Large intestine (tissue), 3 donors: ENCODE measurements around the gene YWHAH. TPM values are rescaled to one million over a fixed set of nuclear protein-coding genes. Genes with fewer than 3 reads are reported as not detected.

Experiments used
- DNase-seq, 2 donors: peaks; one replicate each; pipeline versions ENCODE4 v3.0.0 to v3.0.0-alpha.2; 2013
- H3K27ac ChIP-seq: one replicate; pipeline ENCODE4 v1.5.1; 2013; ENCODE audit warnings: low read length
- H3K27me3 ChIP-seq: 2 replicates; pipeline ENCODE4 v1.6.1; 2013; ENCODE audit warnings: low read length; ENCODE audit not compliant: control insufficient read depth, insufficient read depth
- H3K36me3 ChIP-seq: 2 replicates; pipeline ENCODE4 v1.6.1; 2013; ENCODE audit warnings: low read length; ENCODE audit not compliant: control insufficient read depth, insufficient read depth
- H3K4me1 ChIP-seq: one replicate; pipeline ENCODE4 v1.6.1; 2013; ENCODE audit warnings: low read length; ENCODE audit not compliant: control insufficient read depth, insufficient read depth
- H3K4me3 ChIP-seq: one replicate; pipeline ENCODE4 v1.5.1; 2013; ENCODE audit warnings: low read length
- H3K9me3 ChIP-seq: one replicate; pipeline ENCODE4 v1.6.1; 2013; ENCODE audit warnings: mild to moderate bottlenecking, low read depth, low read length, moderate library complexity; ENCODE audit not compliant: control insufficient read depth
- WGBS: methylation state at CpG from one replicate; pipeline ENCODE4 v1.1.5; 2013; ENCODE audit warnings: low lambda C conversion rate; ENCODE audit not compliant: insufficient coverage; 5-methylcytosine and 5-hydroxymethylcytosine counted together
- polyA plus RNA-seq: library from polyadenylated mRNA; unstranded; fragments of 120-200 nt; gene quantifications from one replicate; pipeline ENCODE4 v1.2.1, GENCODE V29; 2013

Gene YWHAH
- polyA plus RNA-seq, 1 donor: 90.3 TPM

DNA sequence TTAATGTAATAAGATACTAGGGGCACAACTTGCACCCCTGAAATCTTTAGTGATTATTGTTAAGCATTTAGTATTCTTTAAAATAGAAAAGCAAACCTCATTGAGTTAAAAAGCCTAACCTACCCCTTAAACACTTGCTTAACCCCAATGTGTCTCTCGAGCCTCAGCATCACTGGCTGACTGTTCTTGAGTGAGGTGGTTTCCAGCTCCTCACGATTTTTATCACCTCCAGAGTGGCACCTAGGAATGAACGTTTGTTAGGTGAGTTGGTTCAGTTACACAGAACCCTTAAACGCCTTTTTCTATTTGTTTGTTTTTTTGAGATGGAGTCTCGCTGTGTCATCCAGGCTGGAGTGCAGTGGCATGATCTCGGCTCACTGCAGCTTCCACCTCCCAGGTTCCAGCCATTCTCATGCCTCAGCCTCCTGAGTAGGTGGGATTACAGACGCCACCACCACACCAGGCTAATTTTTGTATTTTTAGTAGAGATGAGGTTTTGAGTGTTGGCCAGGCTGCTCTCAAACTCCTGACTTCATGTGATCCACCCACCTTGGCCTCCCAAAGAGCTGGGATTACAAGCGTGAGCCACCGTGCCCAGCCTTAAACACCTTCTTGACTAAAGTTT, 13.7 kb downstream of the YWHAH start:
- H3K27ac ChIP-seq: no peak overlapping the region
- WGBS: 100% methylated on average over 1 of the region's 9 CpGs

DNA sequence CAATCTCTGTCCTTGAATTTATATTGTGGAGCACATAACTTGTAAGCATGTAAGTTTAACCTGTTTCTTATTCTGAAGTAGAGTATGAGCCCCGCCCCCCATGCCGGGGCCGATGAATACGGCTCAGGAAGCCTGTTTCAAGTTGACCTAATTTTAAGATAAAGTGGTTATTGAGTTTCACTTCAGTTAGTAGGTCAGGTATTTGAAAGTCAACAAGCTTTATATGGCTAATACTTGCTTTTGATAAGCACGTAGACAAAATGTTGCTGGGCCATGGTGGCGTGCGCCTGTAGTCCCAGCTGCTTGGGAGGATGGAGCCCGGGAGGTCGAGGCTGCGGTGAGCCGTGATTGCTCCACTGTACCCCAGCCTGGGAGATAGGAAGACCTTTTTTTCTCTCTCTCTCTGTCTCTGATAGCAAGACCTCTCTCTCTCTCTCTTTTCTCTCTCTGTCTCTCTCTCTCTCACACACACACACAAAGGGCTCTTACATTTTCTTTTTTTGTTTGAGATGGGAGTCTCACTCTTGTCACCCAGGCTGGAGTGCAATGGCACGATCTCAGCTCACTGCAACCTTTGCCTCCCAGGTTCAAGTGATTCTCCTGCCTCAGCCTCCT, 14.4 kb downstream of the YWHAH start:
- Histone ChIP-seq H3K9me3 (no peaks in the 10 kb centered on the region), H3K27ac (no peak overlapping the region), H3K4me1 (no peaks in the 10 kb centered on the region), H3K36me3 (peaks cover 35% of the 10 kb centered on the region), H3K4me3 (no peak overlapping the region), H3K27me3 (no peaks in the 10 kb centered on the region)
- WGBS: 100% methylated on average over 1 of the region's 12 CpGs
- no peak for DNase-seq

More for the DNA sequence above, 13.7 kb downstream of the YWHAH start:
- no peaks in the 10 kb centered on the region for H3K4me1 ChIP-seq
- no peaks in the 10 kb centered on the region for H3K27me3 ChIP-seq
- no peaks in the 10 kb centered on the region for H3K9me3 ChIP-seq
- H3K4me3 ChIP-seq: no peak overlapping the region
- H3K36me3 ChIP-seq: peaks cover 35% of the 10 kb centered on the region
- DNase-seq: no peak

DNA sequence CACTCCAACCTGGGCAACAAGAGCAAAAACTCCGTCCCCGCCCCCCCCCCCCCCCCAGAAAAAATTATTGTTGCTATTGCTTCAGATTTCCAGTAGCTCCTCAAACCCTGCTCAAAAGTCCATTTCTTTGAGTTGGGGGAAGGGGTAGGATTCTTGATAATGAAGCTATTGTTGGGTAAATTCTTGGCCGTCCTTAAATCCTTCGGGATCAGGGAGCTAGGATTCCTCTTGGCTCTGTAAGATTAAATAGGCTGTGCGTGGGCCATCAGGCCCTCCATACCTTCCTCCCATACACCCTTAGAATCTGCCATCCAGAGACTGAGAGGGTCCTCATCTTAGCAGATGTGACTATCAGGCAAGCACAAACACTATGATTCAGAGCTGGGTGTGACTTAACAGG, 16.4 kb downstream of the YWHAH start:
- no peaks in the 10 kb centered on the region for H3K4me1 ChIP-seq
- no peak for DNase-seq
- no peak overlapping the region for H3K27ac ChIP-seq
- no peaks in the 10 kb centered on the region for H3K27me3 ChIP-seq
- no peak overlapping the region for H3K4me3 ChIP-seq
- H3K9me3 ChIP-seq: no peaks in the 10 kb centered on the region
- peaks cover 28% of the 10 kb centered on the region for H3K36me3 ChIP-seq
- WGBS: no CpG with 5 or more reads among the region's 5 CpGs

DNA sequence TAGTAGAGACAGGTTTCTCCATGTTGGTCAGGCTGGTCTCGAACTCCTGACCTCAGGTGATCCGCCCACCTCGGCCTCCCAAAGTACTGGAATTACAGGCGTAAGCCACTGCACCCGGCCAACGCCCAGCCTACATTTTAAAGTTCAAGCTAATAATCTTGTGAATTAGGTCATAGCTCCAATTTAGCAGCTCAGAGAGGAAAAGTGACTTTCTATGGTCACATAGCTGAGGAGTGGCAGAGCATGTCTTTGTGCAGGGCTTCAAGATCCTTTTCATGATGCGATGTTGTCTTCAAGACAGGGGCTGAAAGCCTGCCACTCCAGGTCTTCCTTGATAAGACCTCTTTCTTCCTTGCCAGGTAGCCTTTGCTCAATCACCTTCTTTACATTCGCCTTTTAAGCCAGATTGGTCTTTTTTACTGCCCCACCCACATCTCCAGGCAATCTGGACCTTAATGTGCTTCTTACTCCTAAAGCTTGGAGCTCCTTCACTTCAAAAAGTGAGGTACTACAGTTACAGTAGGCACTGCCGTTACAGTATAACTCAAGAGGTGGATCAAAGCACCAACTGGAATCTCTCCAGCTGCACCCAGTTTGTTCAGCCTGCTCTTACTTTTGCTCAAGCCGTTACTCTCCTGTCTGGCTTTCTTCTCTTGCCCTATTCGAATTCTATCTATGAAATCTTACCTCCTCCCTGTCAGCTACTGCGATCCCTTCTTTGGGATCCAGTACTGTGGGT, 18.2 kb downstream of the YWHAH start:
- Histone ChIP-seq H3K9me3 (no peaks in the 10 kb centered on the region), H3K4me1 (no peaks in the 10 kb centered on the region), H3K36me3 (peaks cover 11% of the 10 kb centered on the region), H3K27ac (no peak overlapping the region), H3K27me3 (no peaks in the 10 kb centered on the region), H3K4me3 (no peak overlapping the region)
- WGBS: 46% methylated on average over 4 of the region's 12 CpGs
- no peak for DNase-seq

DNA sequence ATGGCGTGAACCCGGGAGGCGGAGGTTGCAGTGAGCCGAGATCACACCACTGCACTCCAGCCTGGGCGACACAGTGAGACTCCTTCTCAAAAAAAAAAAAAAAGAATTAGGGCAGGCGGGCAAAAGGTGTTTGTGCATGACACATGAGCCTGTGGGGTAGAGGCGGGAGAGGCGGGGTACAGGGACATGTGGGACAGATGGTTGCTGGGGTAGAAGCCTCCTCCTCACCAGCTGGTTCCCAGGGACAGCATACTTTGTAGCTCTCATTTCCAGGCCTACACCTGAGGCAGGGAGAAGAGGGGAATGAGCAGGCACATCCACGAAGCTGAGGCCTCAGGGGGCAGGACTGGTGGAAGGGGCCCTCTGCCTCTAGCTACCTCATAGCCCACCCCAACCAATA, 23.7 kb downstream of the YWHAH start:
- Histone ChIP-seq H3K4me1 (peaks cover 4% of the 10 kb centered on the region), H3K36me3 (no peaks in the 10 kb centered on the region), H3K9me3 (no peaks in the 10 kb centered on the region), H3K27me3 (no peaks in the 10 kb centered on the region), H3K27ac (no peak overlapping the region), H3K4me3 (no peak overlapping the region)
- no CpG with 5 or more reads among the region's 9 CpGs for WGBS
- no peak for DNase-seq

DNA sequence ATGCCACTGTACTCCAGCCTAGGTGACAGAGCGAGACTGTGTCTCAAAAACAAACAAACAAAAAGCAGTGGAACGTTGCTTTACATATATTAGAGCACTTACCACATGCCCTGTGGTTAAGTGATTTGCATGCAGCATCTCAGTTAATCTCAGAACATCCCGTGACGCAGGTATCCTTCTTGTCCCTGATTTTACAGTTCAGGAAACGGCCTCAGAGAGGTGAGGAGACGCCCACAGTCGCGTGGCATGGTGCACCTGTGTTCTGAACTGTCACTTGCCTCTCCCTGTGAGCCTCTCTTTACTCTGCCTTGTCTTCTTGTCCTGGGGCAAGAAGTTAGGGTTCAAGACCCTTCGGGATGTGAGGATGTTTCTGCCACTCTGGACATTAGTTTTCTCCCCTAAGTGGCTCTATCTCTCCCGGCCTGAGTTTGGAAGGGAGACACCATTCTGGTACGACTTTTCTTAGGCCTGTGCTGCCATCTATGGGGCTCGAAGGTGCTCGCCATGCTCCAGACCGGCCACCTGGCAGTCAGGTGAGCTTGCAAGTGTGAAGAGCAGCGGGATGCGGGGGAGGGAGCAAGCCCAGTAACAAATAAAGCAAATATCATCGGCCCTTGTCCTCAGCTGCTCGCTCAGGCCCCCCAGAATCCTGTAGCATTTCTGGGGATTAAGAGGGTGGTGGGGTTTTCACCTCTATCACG, 25.6 kb downstream of the YWHAH start:
- H3K27ac ChIP-seq: no peak overlapping the region
- peaks cover 7% of the 10 kb centered on the region for H3K4me1 ChIP-seq
- DNase-seq: peak; percentile 74 to 82
- H3K4me3 ChIP-seq: peak overlapping the region; percentile 31
- no peaks in the 10 kb centered on the region for H3K9me3 ChIP-seq
- no peaks in the 10 kb centered on the region for H3K36me3 ChIP-seq
- WGBS: 0% methylated on average over 1 of the region's 19 CpGs
- H3K27me3 ChIP-seq: no peaks in the 10 kb centered on the region

DNA sequence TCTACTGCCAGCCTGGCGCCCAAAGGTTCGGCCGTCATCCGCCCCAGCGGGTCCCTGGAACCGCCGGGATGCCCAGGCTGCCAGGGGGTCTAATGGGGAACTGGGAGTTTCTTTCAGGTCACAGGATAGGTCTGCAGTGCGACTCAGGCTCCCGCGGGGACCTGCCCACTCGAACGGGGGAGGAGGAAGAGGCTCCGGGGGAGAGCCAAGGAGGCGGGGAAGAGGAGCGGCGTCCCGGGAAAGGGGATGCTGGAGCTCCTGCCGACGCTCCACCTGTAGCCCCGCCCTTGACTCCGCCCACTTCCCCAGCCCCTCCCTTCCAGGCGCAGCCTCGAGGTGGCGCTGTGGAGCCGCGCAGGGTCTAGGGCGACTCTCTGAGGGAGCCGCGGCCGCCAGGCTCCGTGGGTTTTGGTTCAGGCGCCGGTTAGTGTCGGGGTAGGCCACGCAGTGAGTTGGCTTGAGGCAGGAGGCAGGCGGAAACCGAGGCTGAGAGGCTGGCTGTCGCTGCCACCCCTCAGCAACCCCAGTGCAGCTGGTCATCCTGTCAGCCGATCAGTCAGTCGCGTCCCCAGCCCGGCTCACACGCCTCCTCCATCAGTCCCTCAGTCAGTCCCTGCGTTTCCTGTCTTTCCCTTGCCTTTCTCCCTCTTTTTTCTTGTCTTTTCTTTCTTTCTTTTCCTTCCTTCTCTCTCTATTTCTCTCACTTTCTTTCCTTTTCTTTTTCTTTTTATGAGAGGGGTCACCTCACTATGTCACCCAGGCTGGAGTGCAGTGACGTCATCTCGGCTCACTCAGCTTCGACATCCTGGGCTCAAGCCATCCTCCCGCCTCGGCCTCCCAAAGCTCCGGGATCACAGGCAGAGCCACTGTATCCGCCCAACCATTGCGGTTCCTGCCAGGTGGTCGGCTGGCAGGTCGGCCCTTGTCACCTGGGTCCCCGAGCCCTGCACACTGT, 26.4 kb downstream of the YWHAH start:
- H3K9me3 ChIP-seq: no peaks in the 10 kb centered on the region
- no peaks in the 10 kb centered on the region for H3K36me3 ChIP-seq
- H3K4me3 ChIP-seq: peak overlapping the region; percentile 31
- H3K27me3 ChIP-seq: no peaks in the 10 kb centered on the region
- H3K27ac ChIP-seq: no peak overlapping the region
- 2% methylated on average over 5 of the region's 55 CpGs for WGBS
- DNase-seq: peak; percentile 80 to 88
- H3K4me1 ChIP-seq: peaks cover 7% of the 10 kb centered on the region

DNA sequence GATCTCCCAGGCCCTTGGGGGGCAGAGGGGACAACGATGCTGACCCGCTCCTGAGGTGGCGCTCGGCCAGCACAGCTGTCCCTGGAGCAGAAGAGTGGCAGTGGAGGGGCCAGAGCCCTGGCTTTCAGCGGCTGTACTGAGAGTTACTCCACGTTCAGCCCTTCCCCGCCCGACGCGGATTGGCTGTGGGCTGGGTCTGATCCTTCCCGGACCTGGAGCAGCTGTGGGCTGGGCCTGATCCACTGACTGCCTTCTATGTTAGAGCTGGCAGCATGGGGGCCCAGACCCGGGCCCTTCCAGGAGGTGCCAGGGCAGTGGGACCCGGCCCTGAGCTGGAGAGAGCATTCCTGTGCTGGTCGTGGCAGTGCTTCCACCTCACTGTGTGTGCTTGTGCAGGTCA, 27.8 kb downstream of the YWHAH start:
- no CpG with 5 or more reads among the region's 14 CpGs for WGBS
- Histone ChIP-seq H3K4me3 (no peak overlapping the region), H3K27me3 (no peaks in the 10 kb centered on the region), H3K27ac (no peak overlapping the region), H3K9me3 (no peaks in the 10 kb centered on the region), H3K36me3 (no peaks in the 10 kb centered on the region), H3K4me1 (peaks cover 7% of the 10 kb centered on the region)
- DNase-seq: no peak

DNA sequence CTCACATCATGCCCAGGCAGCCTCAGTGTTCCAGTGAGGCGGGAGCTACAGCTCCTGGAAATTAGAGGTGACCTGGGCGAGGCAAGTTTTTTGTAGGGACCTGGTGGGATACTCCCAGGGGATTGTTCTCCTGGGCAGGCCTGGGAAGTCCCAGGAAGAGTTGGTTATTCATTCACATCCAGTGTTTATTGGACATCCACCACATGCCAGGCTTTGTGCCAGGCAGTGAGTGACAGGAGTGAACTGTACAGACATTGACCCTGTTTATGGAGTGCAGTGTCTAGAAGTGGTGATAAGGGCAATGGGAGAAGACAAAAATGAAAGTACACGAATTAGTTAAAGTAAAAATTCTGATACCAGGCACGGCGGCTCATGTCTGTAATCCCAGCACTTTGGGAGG, 29.4 kb downstream of the YWHAH start:
- no peaks in the 10 kb centered on the region for H3K9me3 ChIP-seq
- no peaks in the 10 kb centered on the region for H3K27me3 ChIP-seq
- no peaks in the 10 kb centered on the region for H3K36me3 ChIP-seq
- H3K4me3 ChIP-seq: no peak overlapping the region
- peak; percentile 74 to 88 for DNase-seq
- WGBS: no CpG with 5 or more reads among the region's 5 CpGs
- H3K4me1 ChIP-seq: peaks cover 19% of the 10 kb centered on the region
- no peak overlapping the region for H3K27ac ChIP-seq
